Fibroblast of lung (primary cell): ENCODE results near the gene ADCY5. TPM values are rescaled to one million over a fixed set of nuclear protein-coding genes. Genes with fewer than 3 reads are reported as not detected.
A peak's percentile ranks its signal among the peaks of the same experiment; 100 is the strongest.

ENCODE experiments used
- DNase-seq, 2 donors: peaks; one replicate each; pipeline versions ENCODE4 v3.0.0 to v3.0.0-alpha.2; 2010; ENCODE audit warnings: low read depth in 2 of 2
- H2AFZ ChIP-seq: 2 replicates; pipeline ENCODE4 v1.5.1; 2012; ENCODE audit warnings: low read length, control low read depth, inconsistent platforms
- H3K27ac ChIP-seq: 2 replicates; pipeline ENCODE4 v1.5.1; 2011; ENCODE audit warnings: low read length, control low read depth; ENCODE audit not compliant: insufficient read depth
- H3K27me3 ChIP-seq: 2 replicates; pipeline ENCODE4 v1.5.1; 2011; ENCODE audit warnings: mild to moderate bottlenecking, low read length; ENCODE audit not compliant: control insufficient read depth, insufficient read depth
- H3K36me3 ChIP-seq: 2 replicates; pipeline ENCODE4 v1.5.1; 2011; ENCODE audit warnings: low read length; ENCODE audit not compliant: control insufficient read depth, insufficient read depth
- H3K4me1 ChIP-seq: 2 replicates; pipeline ENCODE4 v1.5.1; 2011; ENCODE audit warnings: low read length; ENCODE audit not compliant: control insufficient read depth, insufficient read depth; ENCODE audit errors: extremely low read depth
- H3K4me2 ChIP-seq: 2 replicates; pipeline ENCODE4 v1.5.1; 2011; ENCODE audit warnings: low read length, control low read depth; ENCODE audit not compliant: insufficient read depth; ENCODE audit errors: extremely low read depth
- H3K4me3 ChIP-seq, 4 experiments: fragments of 200-600 bp in 1 of 4; sonication (generic) in 1 of 4; replicated peaks in 1 of 4; 2 replicates each; pipeline ENCODE4 v1.5.1; 2011 to 2016; ENCODE audit warnings: low read length in 4 of 4, low read depth in 3 of 4, mild to moderate bottlenecking in 3 of 4, control low read depth in 2 of 4, inconsistent platforms in 1 of 4, mixed read lengths in 1 of 4; ENCODE audit not compliant: insufficient read depth in 1 of 4; ENCODE audit errors: control extremely low read depth in 1 of 4
- H3K79me2 ChIP-seq: 2 replicates; pipeline ENCODE4 v1.5.1; 2012; ENCODE audit warnings: mild to moderate bottlenecking, low read length, inconsistent platforms; ENCODE audit not compliant: control insufficient read depth, insufficient read depth
- H3K9ac ChIP-seq: 2 replicates; pipeline ENCODE4 v1.5.1; 2011; ENCODE audit warnings: mild to moderate bottlenecking, low read length, control low read depth; ENCODE audit not compliant: insufficient read depth
- H3K9me3 ChIP-seq: 2 replicates; pipeline ENCODE4 v1.5.1; 2012; ENCODE audit warnings: low read depth, low read length; ENCODE audit not compliant: control insufficient read depth, insufficient read depth
- H4K20me1 ChIP-seq: 2 replicates; pipeline ENCODE4 v1.5.1; 2011; ENCODE audit warnings: low read length; ENCODE audit not compliant: control insufficient read depth, insufficient read depth; ENCODE audit errors: extremely low read depth
- EZH2 ChIP-seq: IDR thresholded peaks from 2 replicates; pipeline ENCODE4 v1.5.1; 2012; ENCODE audit warnings: low read length, control low read depth, mild to moderate bottlenecking; ENCODE audit errors: missing control alignments
- polyA plus RNA-seq, 2 donors: library from polyadenylated mRNA; depleted of rRNA in 1 of 2; stranded (reverse) in 1 of 2; unstranded in 1 of 2; fragments of >200 nt; gene quantifications; 2 replicates each; pipeline ENCODE4 v1.2.1, GENCODE V29; 2011 to 2012; ENCODE audit warnings: missing spikeins in 1 of 2
- total RNA-seq: library from RNA; depleted of rRNA; stranded (reverse); fragments of >200 nt; gene quantifications from 2 replicates; pipeline ENCODE4 v1.2.1, GENCODE V29; 2014
- TF ChIP-seq, protein P1 (sequence below), 2 donors: IDR thresholded peaks in 1 of 2; conservative IDR thresholded peaks in 1 of 2; 1 replicate in 1 of 2; 2 replicates in 1 of 2; pipeline ENCODE4 v1.5.1; 2011 to 2012; ENCODE audit warnings: low read length in 2 of 2, control low read depth in 1 of 2, inconsistent platforms in 1 of 2, low read depth in 1 of 2, mild to moderate bottlenecking in 1 of 2

ADCY5 gene
- total and polyA plus RNA-seq, 2 donors (not counting 1 experiment from before 2014, with no cell fraction given): 0.11 to 0.50 TPM

DNA sequence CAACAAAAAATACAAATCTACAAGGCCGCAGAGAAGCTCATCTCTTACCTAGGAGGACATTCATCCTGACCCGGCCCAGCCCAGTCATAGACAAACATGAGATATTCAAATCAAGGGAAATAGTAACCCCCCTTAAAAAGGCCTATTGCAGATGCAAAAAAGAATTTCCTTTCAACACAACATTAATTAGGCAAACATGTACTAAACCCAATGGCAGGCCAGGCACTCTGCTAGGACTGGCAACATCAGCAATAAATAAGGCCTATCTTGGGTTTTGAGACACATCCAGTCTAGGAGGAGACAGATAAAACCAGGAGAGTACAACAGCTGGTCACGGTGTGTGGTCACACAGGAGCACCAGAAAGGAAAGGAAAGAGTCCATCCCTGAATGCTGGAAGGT is 61.4 kb downstream of the ADCY5 start:
- no peaks in the 10 kb centered on the region for H3K4me1 ChIP-seq
- H3K27ac ChIP-seq: no peak overlapping the region
- H3K4me2 ChIP-seq: no peak overlapping the region
- H3K9ac ChIP-seq: no peak overlapping the region
- no peak overlapping the region for H3K4me3 ChIP-seq
- no peaks in the 10 kb centered on the region for H3K79me2 ChIP-seq
- TF ChIP-seq, protein P1, sequence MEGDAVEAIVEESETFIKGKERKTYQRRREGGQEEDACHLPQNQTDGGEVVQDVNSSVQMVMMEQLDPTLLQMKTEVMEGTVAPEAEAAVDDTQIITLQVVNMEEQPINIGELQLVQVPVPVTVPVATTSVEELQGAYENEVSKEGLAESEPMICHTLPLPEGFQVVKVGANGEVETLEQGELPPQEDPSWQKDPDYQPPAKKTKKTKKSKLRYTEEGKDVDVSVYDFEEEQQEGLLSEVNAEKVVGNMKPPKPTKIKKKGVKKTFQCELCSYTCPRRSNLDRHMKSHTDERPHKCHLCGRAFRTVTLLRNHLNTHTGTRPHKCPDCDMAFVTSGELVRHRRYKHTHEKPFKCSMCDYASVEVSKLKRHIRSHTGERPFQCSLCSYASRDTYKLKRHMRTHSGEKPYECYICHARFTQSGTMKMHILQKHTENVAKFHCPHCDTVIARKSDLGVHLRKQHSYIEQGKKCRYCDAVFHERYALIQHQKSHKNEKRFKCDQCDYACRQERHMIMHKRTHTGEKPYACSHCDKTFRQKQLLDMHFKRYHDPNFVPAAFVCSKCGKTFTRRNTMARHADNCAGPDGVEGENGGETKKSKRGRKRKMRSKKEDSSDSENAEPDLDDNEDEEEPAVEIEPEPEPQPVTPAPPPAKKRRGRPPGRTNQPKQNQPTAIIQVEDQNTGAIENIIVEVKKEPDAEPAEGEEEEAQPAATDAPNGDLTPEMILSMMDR (conservative IDR thresholded peaks at IDR 0.05 in 1 of 2, IDR thresholded peaks at IDR 0.05 in 1 of 2; ENCODE audit: low read depth in 1 of 2, low read length in 2 of 2): no peak
- TF ChIP-seq EZH2: no peak
- no peaks in the 10 kb centered on the region for H3K9me3 ChIP-seq
- no peaks in the 10 kb centered on the region for H3K36me3 ChIP-seq
- no peak for DNase-seq
- no peaks in the 10 kb centered on the region for H4K20me1 ChIP-seq
- H3K27me3 ChIP-seq: peaks cover 5% of the 10 kb centered on the region
- H2AFZ ChIP-seq: no peak overlapping the region

DNA sequence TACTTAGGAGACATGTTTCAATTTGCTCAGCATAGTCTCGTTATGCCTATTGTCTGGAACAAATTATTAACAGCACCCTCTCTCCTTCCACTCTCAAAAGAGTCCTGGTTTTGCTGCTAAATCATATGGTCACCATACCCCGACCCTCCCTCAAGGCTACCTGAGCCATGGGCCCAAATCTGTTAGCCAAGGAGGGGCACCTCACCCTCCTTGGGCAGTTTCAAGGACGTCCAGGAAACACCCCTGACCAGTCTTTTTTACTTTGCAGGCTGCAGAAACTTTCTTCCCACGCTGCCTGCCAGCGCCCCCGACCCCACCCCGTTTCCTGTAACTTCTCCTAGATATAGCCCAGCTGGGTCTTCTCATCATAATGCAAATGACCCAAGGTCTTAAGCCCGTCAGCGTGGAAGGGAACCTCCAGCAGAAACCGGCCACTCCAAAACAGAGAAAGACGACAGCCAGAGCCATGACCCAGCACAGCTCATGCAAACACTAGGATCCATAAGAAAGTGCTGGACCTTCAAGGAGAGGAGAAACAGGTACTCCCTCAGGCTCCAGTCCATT is 62.3 kb downstream of the ADCY5 start:
- Histone ChIP-seq H4K20me1 (no peaks in the 10 kb centered on the region), H3K4me1 (no peaks in the 10 kb centered on the region), H3K27me3 (no peaks in the 10 kb centered on the region), H3K27ac (no peak overlapping the region), H3K4me3 (no peak overlapping the region), H3K9me3 (no peaks in the 10 kb centered on the region), H3K4me2 (no peak overlapping the region), H3K79me2 (no peaks in the 10 kb centered on the region), H3K9ac (no peak overlapping the region), H3K36me3 (no peaks in the 10 kb centered on the region), H2AFZ (no peak overlapping the region)
- peak in 1 of 2 donors; percentile 22 for DNase-seq
- TF ChIP-seq, protein P1 (conservative IDR thresholded peaks at IDR 0.05 in 1 of 2, IDR thresholded peaks at IDR 0.05 in 1 of 2; ENCODE audit: low read depth in 1 of 2, low read length in 2 of 2): no peak
- TF ChIP-seq EZH2: no peak

DNA sequence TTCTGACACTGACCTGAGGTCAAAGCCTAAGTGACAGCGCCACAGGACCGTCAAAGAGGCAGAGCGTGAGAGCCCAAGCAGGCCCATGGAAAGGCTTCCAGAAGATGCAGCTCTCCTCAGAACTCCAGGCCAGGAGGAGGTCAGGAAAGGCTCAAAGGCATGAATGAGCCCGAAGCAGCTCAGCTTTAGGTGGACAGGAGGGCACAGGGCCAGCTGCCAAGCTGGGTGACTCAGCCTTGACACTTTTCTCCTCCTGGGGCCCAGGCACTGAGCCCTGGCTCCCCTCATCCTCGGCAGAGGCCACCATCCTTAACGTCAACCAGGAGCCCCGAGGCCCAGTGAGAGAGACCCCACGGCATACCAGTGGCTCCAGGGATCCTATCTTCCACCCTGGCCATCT is 62.9 kb downstream of the ADCY5 start:
- Histone ChIP-seq H2AFZ (no peak overlapping the region), H3K4me1 (no peaks in the 10 kb centered on the region), H3K9ac (no peak overlapping the region), H4K20me1 (no peaks in the 10 kb centered on the region), H3K27me3 (peaks cover 3% of the 10 kb centered on the region), H3K27ac (no peak overlapping the region), H3K79me2 (no peaks in the 10 kb centered on the region), H3K4me3 (no peak overlapping the region), H3K9me3 (no peaks in the 10 kb centered on the region), H3K4me2 (no peak overlapping the region), H3K36me3 (no peaks in the 10 kb centered on the region)
- TF ChIP-seq EZH2: no peak
- TF ChIP-seq, protein P1 (conservative IDR thresholded peaks at IDR 0.05 in 1 of 2, IDR thresholded peaks at IDR 0.05 in 1 of 2; ENCODE audit: low read depth in 1 of 2, low read length in 2 of 2): no peak
- peak; percentile 19 to 34 for DNase-seq
